Activated CD4-positive, alpha-beta T cell treated with anti-CD3 and anti-CD28 coated beads, Interleukin-2, amount 10 ng/mL, durations not matched to agents 24 days and 14 days (primary cell): Measurements from ENCODE around the gene KIAA0513. TPM values are rescaled to one million over a fixed set of nuclear protein-coding genes. Genes with fewer than 3 reads are reported as not detected.

Source experiments
- DNase-seq: peaks from one replicate; pipeline ENCODE4 v3.0.0; 2022
- H3K27ac Mint-ChIP-seq: one replicate; pipeline ENCODE4 v1.8.0; 2022; ENCODE audit warnings: mild to moderate bottlenecking, mixed read lengths
- H3K27me3 Mint-ChIP-seq: one replicate; pipeline ENCODE4 v1.8.0; 2022; ENCODE audit warnings: mixed read lengths
- H3K36me3 Mint-ChIP-seq: one replicate; pipeline ENCODE4 v1.8.0; 2022; ENCODE audit warnings: low read depth, mild to moderate bottlenecking, mixed read lengths
- H3K4me1 Mint-ChIP-seq: one replicate; pipeline ENCODE4 v1.8.0; 2021; ENCODE audit warnings: mixed read lengths
- H3K4me3 Mint-ChIP-seq: one replicate; pipeline ENCODE4 v1.8.0; 2022; ENCODE audit warnings: mild to moderate bottlenecking, moderate library complexity, mixed read lengths
- H3K9me3 Mint-ChIP-seq: one replicate; pipeline ENCODE4 v1.8.0; 2021; ENCODE audit warnings: mixed read lengths
- intact Hi-C: fragments of 100-400 bp; cut with micrococcal nuclease; formaldehyde crosslinking; loops from one replicate; pipeline ENCODE4 v1.15.1; 2023
- total RNA-seq: library from RNA; stranded (reverse); gene quantifications from 2 replicates; pipeline ENCODE4 v1.2.3, GENCODE V29; 2022

The KIAA0513 gene
- total RNA-seq, 1 donor from 2014 or later: 12.1 TPM

- intact Hi-C loops: loop anchor here (10.0 kb wide), 1 partner anchor 328 kb away; no protein-coding TSS in a partner anchor
- Mint-ChIP-seq H3K4me1 (peaks cover 2% of the 10 kb centered on the region), H3K36me3 (peaks cover 5% of the 10 kb centered on the region), H3K27me3 (no peaks in the 10 kb centered on the region), H3K4me3 (no peak overlapping the region), H3K27ac (no peak overlapping the region), H3K9me3 (no peaks in the 10 kb centered on the region)
- no peak for DNase-seq
These were observed 54.8 kb downstream of the KIAA0513 start for GRCh38 chr16:85082173-85083050.

GRCh38 chr16:85083051-85083639 is 55.5 kb downstream of the KIAA0513 start:
- no peak overlapping the region for H3K27ac Mint-ChIP-seq
- H3K36me3 Mint-ChIP-seq: peaks cover 4% of the 10 kb centered on the region
- H3K4me3 Mint-ChIP-seq: no peak overlapping the region
- H3K9me3 Mint-ChIP-seq: no peaks in the 10 kb centered on the region
- H3K4me1 Mint-ChIP-seq: peaks cover 2% of the 10 kb centered on the region
- DNase-seq: no peak
- intact Hi-C loops: loop anchor here (10.0 kb wide), 1 partner anchor 328 kb away; no protein-coding TSS in a partner anchor
- no peaks in the 10 kb centered on the region for H3K27me3 Mint-ChIP-seq

GRCh38 chr16:85084841-85085510 is 57.4 kb downstream of the KIAA0513 start:
- no peak for DNase-seq
- Mint-ChIP-seq H3K4me3 (no peak overlapping the region), H3K9me3 (no peaks in the 10 kb centered on the region), H3K4me1 (peaks cover 2% of the 10 kb centered on the region), H3K36me3 (no peaks in the 10 kb centered on the region), H3K27me3 (no peaks in the 10 kb centered on the region), H3K27ac (peak overlapping the region; percentile 3)
- intact Hi-C loops: loop anchor here (10.0 kb wide), 1 partner anchor 330 kb away; no protein-coding TSS in a partner anchor

GRCh38 chr16:85085721-85086120 is 58.1 kb downstream of the KIAA0513 start:
- Mint-ChIP-seq H3K36me3 (no peaks in the 10 kb centered on the region), H3K27me3 (no peaks in the 10 kb centered on the region), H3K4me1 (peaks cover 2% of the 10 kb centered on the region), H3K27ac (no peak overlapping the region), H3K9me3 (no peaks in the 10 kb centered on the region), H3K4me3 (no peak overlapping the region)
- no peak for DNase-seq
- intact Hi-C loops: loop anchor here (1.0 to 10.0 kb wide), 4 partner anchors 30 to 331 kb away; partner anchors contain the start of gene ZDHHC7

GRCh38 chr16:85086347-85087291 is 59.0 kb downstream of the KIAA0513 start:
- H3K4me3 Mint-ChIP-seq: no peak overlapping the region
- H3K9me3 Mint-ChIP-seq: no peaks in the 10 kb centered on the region
- no peaks in the 10 kb centered on the region for H3K27me3 Mint-ChIP-seq
- H3K27ac Mint-ChIP-seq: no peak overlapping the region
- peak; percentile 94 for DNase-seq
- peaks cover 2% of the 10 kb centered on the region for H3K4me1 Mint-ChIP-seq
- intact Hi-C loops: loop anchor here (1.0 to 10.0 kb wide), 4 partner anchors 31 to 332 kb away; partner anchors contain the start of gene ZDHHC7
- H3K36me3 Mint-ChIP-seq: no peaks in the 10 kb centered on the region

- no peaks in the 10 kb centered on the region for H3K27me3 Mint-ChIP-seq
- no peaks in the 10 kb centered on the region for H3K36me3 Mint-ChIP-seq
- H3K4me1 Mint-ChIP-seq: peaks cover 2% of the 10 kb centered on the region
- H3K9me3 Mint-ChIP-seq: no peaks in the 10 kb centered on the region
- no peak overlapping the region for H3K4me3 Mint-ChIP-seq
- intact Hi-C loops: loop anchor here (10.0 kb wide), 1 partner anchor 333 kb away; no protein-coding TSS in a partner anchor
- DNase-seq: no peak
- H3K27ac Mint-ChIP-seq: no peak overlapping the region
These were observed 60.4 kb downstream of the KIAA0513 start for GRCh38 chr16:85087899-85088569.

GRCh38 chr16:85088570-85089199 is 61.1 kb downstream of the KIAA0513 start:
- H3K4me3 Mint-ChIP-seq: no peak overlapping the region
- H3K4me1 Mint-ChIP-seq: peaks cover 2% of the 10 kb centered on the region
- intact Hi-C loops: loop anchor here (10.0 kb wide), 1 partner anchor 334 kb away; no protein-coding TSS in a partner anchor
- DNase-seq: no peak
- no peaks in the 10 kb centered on the region for H3K27me3 Mint-ChIP-seq
- no peaks in the 10 kb centered on the region for H3K9me3 Mint-ChIP-seq
- H3K27ac Mint-ChIP-seq: no peak overlapping the region
- no peaks in the 10 kb centered on the region for H3K36me3 Mint-ChIP-seq

GRCh38 chr16:85089525-85089924 is 61.9 kb downstream of the KIAA0513 start:
- no peak for DNase-seq
- Mint-ChIP-seq H3K27me3 (no peaks in the 10 kb centered on the region), H3K27ac (no peak overlapping the region), H3K4me3 (no peak overlapping the region), H3K4me1 (peaks cover 2% of the 10 kb centered on the region), H3K9me3 (no peaks in the 10 kb centered on the region), H3K36me3 (no peaks in the 10 kb centered on the region)
- intact Hi-C loops: loop anchor here (10.0 kb wide), 1 partner anchor 335 kb away; no protein-coding TSS in a partner anchor

- H3K4me3 Mint-ChIP-seq: no peak overlapping the region
- DNase-seq: no peak
- no peak overlapping the region for H3K27ac Mint-ChIP-seq
- H3K4me1 Mint-ChIP-seq: peaks cover 2% of the 10 kb centered on the region
- intact Hi-C loops: no loop called here
- no peaks in the 10 kb centered on the region for H3K27me3 Mint-ChIP-seq
- no peaks in the 10 kb centered on the region for H3K36me3 Mint-ChIP-seq
- H3K9me3 Mint-ChIP-seq: no peaks in the 10 kb centered on the region
These were observed 62.6 kb downstream of the KIAA0513 start for GRCh38 chr16:85090181-85090580.

- no peak for DNase-seq
- H3K27ac Mint-ChIP-seq: no peak overlapping the region
- no peaks in the 10 kb centered on the region for H3K27me3 Mint-ChIP-seq
- H3K4me3 Mint-ChIP-seq: no peak overlapping the region
- H3K36me3 Mint-ChIP-seq: no peaks in the 10 kb centered on the region
- peaks cover 2% of the 10 kb centered on the region for H3K4me1 Mint-ChIP-seq
- intact Hi-C loops: no loop called here
- no peaks in the 10 kb centered on the region for H3K9me3 Mint-ChIP-seq
These were observed 63.4 kb downstream of the KIAA0513 start for GRCh38 chr16:85090873-85091521.

- H3K4me1 Mint-ChIP-seq: peaks cover 2% of the 10 kb centered on the region
- DNase-seq: no peak
- H3K4me3 Mint-ChIP-seq: no peak overlapping the region
- H3K27ac Mint-ChIP-seq: no peak overlapping the region
- H3K9me3 Mint-ChIP-seq: no peaks in the 10 kb centered on the region
- no peaks in the 10 kb centered on the region for H3K36me3 Mint-ChIP-seq
- intact Hi-C loops: no loop called here
- no peaks in the 10 kb centered on the region for H3K27me3 Mint-ChIP-seq
These were observed 63.9 kb downstream of the KIAA0513 start for GRCh38 chr16:85091522-85091910.

- Mint-ChIP-seq H3K27me3 (no peaks in the 10 kb centered on the region), H3K4me3 (no peak overlapping the region), H3K27ac (no peak overlapping the region), H3K4me1 (no peaks in the 10 kb centered on the region), H3K36me3 (no peaks in the 10 kb centered on the region), H3K9me3 (no peaks in the 10 kb centered on the region)
- DNase-seq: no peak
- intact Hi-C loops: no loop called here
These were observed 64.7 kb downstream of the KIAA0513 start for GRCh38 chr16:85092309-85092708.
